A549 (cell line): Measurements from ENCODE around the gene CAPN9. TPM values are rescaled to one million over a fixed set of nuclear protein-coding genes. Genes with fewer than 3 reads are reported as not detected.

Source experiments
- ATAC-seq, 2 experiments: fragments of 200-7000 bp in 1 of 2; fragments of >200 bp in 1 of 2; cut with Nextera tagmentation in 1 of 2; cut with Tn5 transposase in 1 of 2; 3 replicates each; pipeline versions ENCODE4 v1.8.0 to v1.9.1; 2018 to 2020; ENCODE audit warnings: mild to moderate bottlenecking in 1 of 2, moderate library complexity in 1 of 2
- CTCF ChIA-PET: fragments of 300-600 bp; sonication (Branson Sonifier 250); formaldehyde crosslinking; extraction: SDS; loops from one replicate; lab custom pipeline; 2021; ENCODE audit warnings: antibody characterized with exemption, inconsistent platforms; lab: Yijun Ruan, JAX
- POLR2A ChIA-PET: fragments of 350-600 bp; formaldehyde crosslinking; extraction: SDS; loops from one replicate; lab custom pipeline; 2021; ENCODE audit warnings: antibody characterized with exemption, inconsistent platforms; lab: Yijun Ruan, JAX
- DNase-seq, 2 experiments: peaks; one replicate each; pipeline versions ENCODE4 v3.0.0 to v3.0.0-alpha.2; 2011 to 2016; ENCODE audit warnings: low read depth in 1 of 2, low spot score in 1 of 2
- FAIRE-seq: peaks from 2 replicates; lab custom pipeline; 2011; peaks lifted over from hg19 to GRCh38; lab: Jason Lieb, UNC
- H3K27ac ChIP-seq, 2 experiments: fragments of >200 bp; sonication (Bioruptor Twin); formaldehyde crosslinking; 3 replicates each; pipeline ENCODE4 v1.5.1; 2016 to 2017
- H3K4me1 ChIP-seq: fragments of >200 bp; sonication (Bioruptor Twin); formaldehyde crosslinking; 3 replicates; pipeline ENCODE4 v1.6.1; 2016
- H3K4me2 ChIP-seq: fragments of >200 bp; sonication (Bioruptor Twin); formaldehyde crosslinking; 3 replicates; pipeline ENCODE4 v1.6.1; 2016
- H3K4me3 ChIP-seq: fragments of >200 bp; sonication (Bioruptor Twin); formaldehyde crosslinking; 3 replicates; pipeline ENCODE4 v1.5.1; 2016
- H3K9me3 ChIP-seq: fragments of >200 bp; sonication (Bioruptor Twin); formaldehyde crosslinking; 3 replicates; pipeline ENCODE4 v1.6.1; 2016
- ATOH8 ChIP-seq: fragments of 250-450 bp; sonication (Bioruptor Pico); IDR thresholded peaks from 2 replicates; pipeline ENCODE4 v1.5.0; 2020; ENCODE audit warnings: low read depth, mild to moderate bottlenecking, moderate library complexity
- CBX8 ChIP-seq: fragments of 200-600 bp; sonication (generic); IDR thresholded peaks from 2 replicates; pipeline ENCODE4 v1.6.1; 2016
- CEBPB ChIP-seq, 2 experiments: fragments of >200 bp in 1 of 2; sonication (Bioruptor Twin) in 1 of 2; formaldehyde crosslinking in 1 of 2; IDR thresholded peaks; 2 replicates each; pipeline ENCODE4 v1.6.1; 2012 to 2016
- CHD2 ChIP-seq: fragments of 150-350 bp; IDR thresholded peaks from 2 replicates; pipeline ENCODE4 v1.6.1; 2014; ENCODE audit warnings: low read length; ENCODE audit not compliant: partially characterized antibody
- CHD4 ChIP-seq: fragments of 200-600 bp; sonication (generic); IDR thresholded peaks from 2 replicates; pipeline ENCODE4 v1.6.1; 2016; ENCODE audit warnings: antibody characterized with exemption, mild to moderate bottlenecking, borderline replicate concordance
- EHF ChIP-seq: fragments of 250-450 bp; sonication (Bioruptor Pico); IDR thresholded peaks from 2 replicates; pipeline ENCODE4 v1.5.0; 2020; ENCODE audit warnings: mild to moderate bottlenecking
- ELK1 ChIP-seq: fragments of 150-350 bp; IDR thresholded peaks from 2 replicates; pipeline ENCODE4 v1.6.1; 2014; ENCODE audit warnings: low read depth, mild to moderate bottlenecking, low read length
- ESRRA ChIP-seq: fragments of 150-350 bp; IDR thresholded peaks from 2 replicates; pipeline ENCODE4 v1.6.1; 2014; ENCODE audit warnings: mild to moderate bottlenecking, low read length, borderline replicate concordance
- GATA3 ChIP-seq: IDR thresholded peaks from 2 replicates; pipeline ENCODE4 v1.6.1; 2012; ENCODE audit warnings: borderline replicate concordance
- HDAC2 ChIP-seq: fragments of 200-600 bp; sonication (generic); IDR thresholded peaks from 2 replicates; pipeline ENCODE4 v1.6.1; 2016
- HOXB5 ChIP-seq: fragments of 250-450 bp; sonication (Bioruptor Pico); IDR thresholded peaks from 2 replicates; pipeline ENCODE4 v1.5.0; 2020; ENCODE audit warnings: mild to moderate bottlenecking, moderate library complexity
- JUN ChIP-seq, 2 experiments: fragments of >200 bp; sonication (Bioruptor Twin); formaldehyde crosslinking; IDR thresholded peaks; 2 replicates in 1 of 2; 3 replicates in 1 of 2; pipeline ENCODE4 v1.6.1; 2016 to 2017
- KDM1A ChIP-seq: fragments of 200-600 bp; sonication (generic); IDR thresholded peaks from 2 replicates; pipeline ENCODE4 v1.6.1; 2016; ENCODE audit warnings: low read depth, mild to moderate bottlenecking
- KDM5A ChIP-seq: fragments of 200-600 bp; sonication (generic); IDR thresholded peaks from 2 replicates; pipeline ENCODE4 v1.6.1; 2016; ENCODE audit warnings: antibody characterized with exemption, mild to moderate bottlenecking
- MAZ ChIP-seq: fragments of 150-350 bp; IDR thresholded peaks from 2 replicates; pipeline ENCODE4 v1.6.1; 2014; ENCODE audit warnings: antibody characterized with exemption, low read depth, low read length, borderline replicate concordance
- PHF8 ChIP-seq: fragments of 200-600 bp; sonication (generic); IDR thresholded peaks from 2 replicates; pipeline ENCODE4 v1.6.1; 2016; ENCODE audit warnings: low read depth, mild to moderate bottlenecking, antibody characterized with exemption, moderate library complexity, borderline replicate concordance
- POLR2A ChIP-seq: IDR thresholded peaks from 2 replicates; pipeline ENCODE4 v1.6.1; 2012; ENCODE audit warnings: mild to moderate bottlenecking, low read length
- POLR2AphosphoS2 ChIP-seq: conservative IDR thresholded peaks from 2 replicates; pipeline ENCODE4 v1.6.1; 2012; ENCODE audit warnings: low read length, improper control_type of control experiment, inconsistent platforms
- RAD21 ChIP-seq, 2 experiments: fragments of >200 bp in 1 of 2; sonication (Bioruptor Twin) in 1 of 2; formaldehyde crosslinking in 1 of 2; IDR thresholded peaks in 1 of 2; conservative IDR thresholded peaks in 1 of 2; 2 replicates in 1 of 2; 3 replicates in 1 of 2; pipeline ENCODE4 v1.6.1; 2012 to 2018; ENCODE audit warnings: inconsistent platforms in 1 of 2
- RARB ChIP-seq: fragments of 250-450 bp; sonication (Bioruptor Pico); IDR thresholded peaks from 2 replicates; pipeline ENCODE4 v1.8.0; 2021; ENCODE audit warnings: mild to moderate bottlenecking, moderate library complexity
- RFX5 ChIP-seq: fragments of 450-650 bp; IDR thresholded peaks from 2 replicates; pipeline ENCODE4 v1.7.1; 2014; ENCODE audit warnings: antibody characterized with exemption, mild to moderate bottlenecking, moderate library complexity
- SMC3 ChIP-seq: fragments of >200 bp; sonication (Bioruptor Twin); formaldehyde crosslinking; IDR thresholded peaks from 3 replicates; pipeline ENCODE4 v1.6.1; 2018; ENCODE audit warnings: inconsistent platforms
- TP53 ChIP-seq: fragments of 250-450 bp; sonication (Bioruptor Pico); IDR thresholded peaks from 2 replicates; pipeline ENCODE4 v1.5.0; 2021; ENCODE audit warnings: mild to moderate bottlenecking, moderate library complexity
- ZFP36 ChIP-seq: fragments of 450-650 bp; IDR thresholded peaks from 2 replicates; pipeline ENCODE4 v1.6.1; 2014; ENCODE audit warnings: borderline replicate concordance; ENCODE audit not compliant: partially characterized antibody
- WGBS: methylation state at CpG from one replicate; pipeline ENCODE4 v1.1.6; 2017; ENCODE audit errors: missing lambda C conversion rate; 5-methylcytosine and 5-hydroxymethylcytosine counted together
- polyA plus RNA-seq, 4 experiments: library from polyadenylated mRNA; depleted of rRNA in 3 of 4; stranded (reverse); fragments of >200 nt; fragmentation: RNase III in 1 of 4; extraction: RNeasy Plus Mini Kit Qiagen cat#74134 plus additional on column Dnase treatment in 1 of 4; gene quantifications; 2 replicates in 3 of 4; 3 replicates in 1 of 4; pipeline ENCODE4 v1.2.3, GENCODE V29; 2011 to 2017
- TF ChIP-seq, protein P1 (sequence below): fragments of >200 bp; sonication (Bioruptor Twin); formaldehyde crosslinking; IDR thresholded peaks from 3 replicates; pipeline ENCODE4 v1.5.1; 2016
- TF ChIP-seq, protein P2 (sequence below): fragments of 450-650 bp; IDR thresholded peaks from 2 replicates; pipeline ENCODE4 v1.6.1; 2014; ENCODE audit warnings: antibody characterized with exemption
- TF ChIP-seq, protein P3 (sequence below): IDR thresholded peaks from 2 replicates; pipeline ENCODE4 v1.6.1; 2012; ENCODE audit warnings: low read depth, borderline replicate concordance

Gene CAPN9
- polyA plus RNA-seq, 2 of the 4 experiments (the other 2 are of a cell fraction): not detected

GRCh38 chr1:230823931-230824381 lies 76.8 kb downstream of the CAPN9 start:
- WGBS: 46% methylated on average over 3 of the region's 3 CpGs
- POLR2A ChIA-PET: no interaction called here
- no peak overlapping the region for H3K4me2 ChIP-seq
- DNase-seq (no peak), ATAC-seq (no peak), FAIRE-seq (no peak)
- H3K4me1 ChIP-seq: peaks cover 18% of the 10 kb centered on the region
- H3K4me3 ChIP-seq: no peak overlapping the region
- CTCF ChIA-PET: no interaction called here
- H3K27ac ChIP-seq: peak overlapping the region in 1 of 2 experiments; percentile 44; a peak in 2 of 6 replicates
- TF ChIP-seq RAD21 (conservative IDR thresholded peaks at IDR 0.05 in 1 of 2, IDR thresholded peaks at IDR 0.05 in 1 of 2) (no peak), CBX8 (no peak), HDAC2 (no peak), ATOH8 (CRISPR knock-in tag) (no peak), PHF8 (no peak), JUN (IDR thresholded peaks at IDR 0.05) (no peak), RARB (CRISPR knock-in tag) (no peak), RFX5 (no peak), ELK1 (no peak), CHD2 (no peak), TP53 (CRISPR knock-in tag) (no peak), EHF (CRISPR knock-in tag) (no peak), POLR2AphosphoS2 (no peak), SMC3 (no peak), GATA3 (no peak), ZFP36 (no peak), CHD4 (no peak), CEBPB (IDR thresholded peaks at IDR 0.05) (no peak)
- TF ChIP-seq, protein P1, sequence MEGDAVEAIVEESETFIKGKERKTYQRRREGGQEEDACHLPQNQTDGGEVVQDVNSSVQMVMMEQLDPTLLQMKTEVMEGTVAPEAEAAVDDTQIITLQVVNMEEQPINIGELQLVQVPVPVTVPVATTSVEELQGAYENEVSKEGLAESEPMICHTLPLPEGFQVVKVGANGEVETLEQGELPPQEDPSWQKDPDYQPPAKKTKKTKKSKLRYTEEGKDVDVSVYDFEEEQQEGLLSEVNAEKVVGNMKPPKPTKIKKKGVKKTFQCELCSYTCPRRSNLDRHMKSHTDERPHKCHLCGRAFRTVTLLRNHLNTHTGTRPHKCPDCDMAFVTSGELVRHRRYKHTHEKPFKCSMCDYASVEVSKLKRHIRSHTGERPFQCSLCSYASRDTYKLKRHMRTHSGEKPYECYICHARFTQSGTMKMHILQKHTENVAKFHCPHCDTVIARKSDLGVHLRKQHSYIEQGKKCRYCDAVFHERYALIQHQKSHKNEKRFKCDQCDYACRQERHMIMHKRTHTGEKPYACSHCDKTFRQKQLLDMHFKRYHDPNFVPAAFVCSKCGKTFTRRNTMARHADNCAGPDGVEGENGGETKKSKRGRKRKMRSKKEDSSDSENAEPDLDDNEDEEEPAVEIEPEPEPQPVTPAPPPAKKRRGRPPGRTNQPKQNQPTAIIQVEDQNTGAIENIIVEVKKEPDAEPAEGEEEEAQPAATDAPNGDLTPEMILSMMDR: no peak
- TF ChIP-seq, protein P2, sequence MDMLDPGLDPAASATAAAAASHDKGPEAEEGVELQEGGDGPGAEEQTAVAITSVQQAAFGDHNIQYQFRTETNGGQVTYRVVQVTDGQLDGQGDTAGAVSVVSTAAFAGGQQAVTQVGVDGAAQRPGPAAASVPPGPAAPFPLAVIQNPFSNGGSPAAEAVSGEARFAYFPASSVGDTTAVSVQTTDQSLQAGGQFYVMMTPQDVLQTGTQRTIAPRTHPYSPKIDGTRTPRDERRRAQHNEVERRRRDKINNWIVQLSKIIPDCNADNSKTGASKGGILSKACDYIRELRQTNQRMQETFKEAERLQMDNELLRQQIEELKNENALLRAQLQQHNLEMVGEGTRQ: no peak
- no peaks in the 10 kb centered on the region for H3K9me3 ChIP-seq

DNA sequence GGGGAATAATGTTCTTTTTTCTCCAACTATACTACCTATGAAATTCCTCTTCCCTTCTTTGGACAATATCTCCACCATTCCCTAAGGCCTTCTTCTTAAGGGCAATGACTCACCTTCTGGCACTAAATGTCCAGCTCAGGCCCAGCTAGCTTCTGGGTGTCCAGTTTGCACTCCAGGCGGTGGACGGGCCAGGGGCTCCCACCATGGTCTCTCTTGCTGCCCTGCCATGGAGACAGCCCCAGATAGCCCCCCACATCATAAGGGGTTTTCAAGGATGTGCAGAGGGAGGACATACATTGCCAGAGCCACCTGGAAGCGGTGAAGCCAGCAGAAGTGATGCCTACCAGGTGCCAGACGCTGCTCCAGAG lies 77.3 kb downstream of the CAPN9 start:
- Histone ChIP-seq H3K27ac (peak overlapping the region; percentile 44 to 61; a peak in 3 of 6 replicates), H3K4me2 (peak overlapping the region; percentile 62), H3K4me3 (no peak overlapping the region), H3K4me1 (peaks cover 18% of the 10 kb centered on the region), H3K9me3 (no peaks in the 10 kb centered on the region)
- POLR2A ChIA-PET: no interaction called here
- no peak for DNase-seq
- CTCF ChIA-PET: no interaction called here
- WGBS: 88% methylated on average over 3 of the region's 4 CpGs
- peak; percentile 26 to 35; a peak in 3 of 6 replicates for ATAC-seq
- TF ChIP-seq MAZ: no peak
- no peak for TF ChIP-seq KDM1A
- TF ChIP-seq ZFP36: no peak
- no peak for TF ChIP-seq EHF (CRISPR knock-in tag)
- TF ChIP-seq HOXB5 (CRISPR knock-in tag): no peak
- TF ChIP-seq RARB (CRISPR knock-in tag): no peak
- no peak for TF ChIP-seq KDM5A
- no peak for TF ChIP-seq ESRRA
- TF ChIP-seq POLR2A: no peak
- TF ChIP-seq, protein P3, sequence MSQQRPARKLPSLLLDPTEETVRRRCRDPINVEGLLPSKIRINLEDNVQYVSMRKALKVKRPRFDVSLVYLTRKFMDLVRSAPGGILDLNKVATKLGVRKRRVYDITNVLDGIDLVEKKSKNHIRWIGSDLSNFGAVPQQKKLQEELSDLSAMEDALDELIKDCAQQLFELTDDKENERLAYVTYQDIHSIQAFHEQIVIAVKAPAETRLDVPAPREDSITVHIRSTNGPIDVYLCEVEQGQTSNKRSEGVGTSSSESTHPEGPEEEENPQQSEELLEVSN: no peak
- no peak for FAIRE-seq
